IPS DF 4.7 (cell line): Measurements from ENCODE around the gene ZNF385D.
"Not testable (repeated sequence)": the region's sequence is repeated elsewhere in the genome, so short reads cannot be mapped to it uniquely, and the experiment has no call there.

ENCODE experiments used
- DNase-seq: peaks from one replicate; pipeline ENCODE4 v3.0.0-alpha.2; 2013; ENCODE audit warnings: low spot score; ENCODE audit errors: extremely low read depth

Gene ZNF385D

GRCh38 chr3:21520106-21520963 lies 230.7 kb downstream of the ZNF385D start:
- DNase-seq = no peak

GRCh38 chr3:21517184-21517583 lies 233.8 kb downstream of the ZNF385D start:
- no peak for DNase-seq

- DNase-seq = no peak
Observed at GRCh38 chr3:21515417-21515816, 235.6 kb downstream of the ZNF385D start.

- DNase-seq = no peak
Observed at GRCh38 chr3:21509731-21510470, 241.1 kb downstream of the ZNF385D start.

- no peak for DNase-seq
Observed at GRCh38 chr3:21508246-21508645, 242.8 kb downstream of the ZNF385D start.

- no peak for DNase-seq
Observed at GRCh38 chr3:21505711-21506460, 245.1 kb downstream of the ZNF385D start.

GRCh38 chr3:21502656-21503055 lies 248.4 kb downstream of the ZNF385D start:
- no peak for DNase-seq

GRCh38 chr3:21500834-21501233 lies 250.2 kb downstream of the ZNF385D start:
- DNase-seq = no peak

GRCh38 chr3:21490671-21491070 lies 260.3 kb downstream of the ZNF385D start:
- DNase-seq = not testable (repeated sequence)

GRCh38 chr3:21487520-21487919 lies 263.5 kb downstream of the ZNF385D start:
- no peak for DNase-seq

- DNase-seq = not testable (repeated sequence)
Observed at GRCh38 chr3:21486024-21486935, 264.7 kb downstream of the ZNF385D start.

- no peak for DNase-seq
Observed at GRCh38 chr3:21484828-21485144, 266.2 kb downstream of the ZNF385D start.

GRCh38 chr3:21484057-21484827 lies 266.8 kb downstream of the ZNF385D start:
- peak; percentile 49 for DNase-seq

- no peak for DNase-seq
Observed at GRCh38 chr3:21481991-21482390, 269.0 kb downstream of the ZNF385D start.

GRCh38 chr3:21477541-21478288 lies 273.3 kb downstream of the ZNF385D start:
- DNase-seq = no peak

GRCh38 chr3:21466476-21466875 lies 284.5 kb downstream of the ZNF385D start:
- no peak for DNase-seq

- DNase-seq = no peak
Observed at GRCh38 chr3:21464746-21465145, 286.3 kb downstream of the ZNF385D start.

- DNase-seq = no peak
Observed at GRCh38 chr3:21463319-21463718, 287.7 kb downstream of the ZNF385D start.

GRCh38 chr3:21462141-21462540 lies 288.9 kb downstream of the ZNF385D start:
- no peak for DNase-seq
